Measurements from ENCODE around the gene AKAP11. TPM values are rescaled to one million over a fixed set of nuclear protein-coding genes. Genes with fewer than 3 reads are reported as not detected.

Gene AKAP11
- total RNA-seq, 1 donor from 2014 or later, result 37.2 TPM

- Histone ChIP-seq H3K9me3 (no peaks in the 10 kb centered on the region), H3K36me3 (no peaks in the 10 kb centered on the region), H3K4me1 (no peaks in the 10 kb centered on the region), H3K4me3 (no peak overlapping the region), H3K27me3 (no peaks in the 10 kb centered on the region), H3K27ac (no peak overlapping the region)
- ATAC-seq (no peak), DNase-seq (no peak)
- intact Hi-C loops (cut with DNase I), result no loop called here
- no peak for TF ChIP-seq CTCF (IDR thresholded peaks at IDR 0.05)
Observed at GRCh38 chr13:42328672-42329071, 56.7 kb downstream of the AKAP11 start.

- ATAC-seq, result no peak
- Histone ChIP-seq H3K27ac (no peak overlapping the region), H3K27me3 (no peaks in the 10 kb centered on the region), H3K9me3 (no peaks in the 10 kb centered on the region), H3K4me3 (no peak overlapping the region), H3K36me3 (no peaks in the 10 kb centered on the region), H3K4me1 (no peaks in the 10 kb centered on the region)
- TF ChIP-seq CTCF (IDR thresholded peaks at IDR 0.05), result no peak
- no peak for DNase-seq
- intact Hi-C loops (cut with DNase I), result no loop called here
Observed at GRCh38 chr13:42329239-42329638, 57.3 kb downstream of the AKAP11 start.

- Histone ChIP-seq H3K36me3 (no peaks in the 10 kb centered on the region), H3K4me3 (no peak overlapping the region), H3K9me3 (no peaks in the 10 kb centered on the region), H3K4me1 (no peaks in the 10 kb centered on the region), H3K27ac (no peak overlapping the region), H3K27me3 (no peaks in the 10 kb centered on the region)
- ATAC-seq (no peak), DNase-seq (no peak)
- TF ChIP-seq CTCF (IDR thresholded peaks at IDR 0.05), result no peak
- intact Hi-C loops (cut with DNase I), result no loop called here
Observed at GRCh38 chr13:42331009-42331408, 59.1 kb downstream of the AKAP11 start.

- DNase-seq (no peak), ATAC-seq (peak; percentile 49)
- intact Hi-C loops (cut with DNase I), result no loop called here
- H3K4me3 ChIP-seq, result no peak overlapping the region
- H3K27ac ChIP-seq, result no peak overlapping the region
- no peaks in the 10 kb centered on the region for H3K36me3 ChIP-seq
- H3K27me3 ChIP-seq, result no peaks in the 10 kb centered on the region
- no peaks in the 10 kb centered on the region for H3K9me3 ChIP-seq
- H3K4me1 ChIP-seq, result no peaks in the 10 kb centered on the region
- peak; percentile 31 for TF ChIP-seq CTCF (IDR thresholded peaks at IDR 0.05)
Observed at GRCh38 chr13:42333613-42334328, 61.8 kb downstream of the AKAP11 start.

- Histone ChIP-seq H3K27me3 (no peaks in the 10 kb centered on the region), H3K9me3 (no peaks in the 10 kb centered on the region), H3K27ac (no peak overlapping the region), H3K4me3 (no peak overlapping the region), H3K4me1 (no peaks in the 10 kb centered on the region), H3K36me3 (no peaks in the 10 kb centered on the region)
- intact Hi-C loops (cut with DNase I), result no loop called here
- DNase-seq, result no peak
- no peak for ATAC-seq
- TF ChIP-seq CTCF (IDR thresholded peaks at IDR 0.05), result no peak
Observed at GRCh38 chr13:42334329-42334706, 62.4 kb downstream of the AKAP11 start.

Measured in upper lobe of right lung (tissue), 1 donor.